Cardiac septum (tissue), 1 donor: ENCODE data around the gene ELOB. TPM values are rescaled to one million over a fixed set of nuclear protein-coding genes. Genes with fewer than 3 reads are reported as not detected.
"Not testable (repeated sequence)": the region's sequence is repeated elsewhere in the genome, so short reads cannot be mapped to it uniquely, and the experiment has no call there.

Source experiments
- DNase-seq: peaks from one replicate; pipeline ENCODE4 v3.0.0-alpha.2; 2020; ENCODE audit warnings: low spot score
- intact Hi-C: fragments of 100-400 bp; cut with DNase I; formaldehyde crosslinking; loops from one replicate; pipeline ENCODE4 v1.14.0; 2022
- total RNA-seq: library from RNA; stranded (reverse); fragmentation: NEBNext Ultra II Directional; extraction: Animal tissue kit (Norgen Biotek cat#: 25700); gene quantifications from one replicate; pipeline ENCODE4 v1.2.1, GENCODE V29; 2021
- donor health status: DM: no; HTN: no; CAD: no.

The ELOB gene
- total RNA-seq, 1 donor from 2014 or later, result 278 TPM

DNA sequence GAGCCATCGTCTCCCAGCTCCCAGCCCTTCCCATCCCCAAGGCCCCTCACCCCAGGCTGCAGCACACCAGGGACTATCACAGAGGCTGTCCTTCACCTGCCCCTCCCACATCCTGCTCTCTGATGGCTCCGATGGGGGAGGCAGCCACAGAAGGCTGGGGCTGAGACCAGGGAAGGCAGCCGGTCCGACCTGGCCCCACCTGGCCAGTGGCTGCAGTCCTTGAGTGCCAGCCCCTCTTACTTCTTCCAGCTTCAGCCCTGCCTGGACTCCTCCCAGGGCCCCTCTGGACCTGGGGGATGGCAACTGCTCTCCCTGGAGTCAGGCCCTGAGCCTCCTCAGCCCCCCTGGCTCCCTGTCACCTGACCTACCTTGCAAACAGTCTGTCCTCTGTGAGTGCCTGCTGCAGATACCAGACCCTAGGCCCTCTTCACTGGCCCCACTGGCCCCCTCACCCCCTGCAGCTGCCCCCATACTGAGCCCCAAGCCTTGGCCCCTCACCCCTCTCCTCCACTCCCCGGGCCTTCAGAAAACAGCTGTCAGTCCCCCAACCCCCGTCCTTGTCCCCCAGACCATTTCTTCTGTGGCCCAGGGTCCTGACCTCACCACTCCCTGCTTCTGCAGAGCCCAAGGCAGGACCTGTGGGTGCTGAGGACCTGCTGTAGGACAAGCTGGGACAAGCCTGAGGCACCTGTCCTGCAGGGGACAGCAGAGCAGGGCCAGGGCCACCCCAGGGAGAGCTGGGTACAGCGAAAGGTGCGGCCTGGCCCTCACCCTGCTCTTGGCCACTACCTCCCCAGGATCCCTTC lies 37.3 kb downstream of the ELOB start:
- DNase-seq, result no peak
- intact Hi-C loops, result loop anchor here (10.0 kb wide), 1 partner anchor 45 kb away; the partner anchor contains the start of gene PRSS33

DNA sequence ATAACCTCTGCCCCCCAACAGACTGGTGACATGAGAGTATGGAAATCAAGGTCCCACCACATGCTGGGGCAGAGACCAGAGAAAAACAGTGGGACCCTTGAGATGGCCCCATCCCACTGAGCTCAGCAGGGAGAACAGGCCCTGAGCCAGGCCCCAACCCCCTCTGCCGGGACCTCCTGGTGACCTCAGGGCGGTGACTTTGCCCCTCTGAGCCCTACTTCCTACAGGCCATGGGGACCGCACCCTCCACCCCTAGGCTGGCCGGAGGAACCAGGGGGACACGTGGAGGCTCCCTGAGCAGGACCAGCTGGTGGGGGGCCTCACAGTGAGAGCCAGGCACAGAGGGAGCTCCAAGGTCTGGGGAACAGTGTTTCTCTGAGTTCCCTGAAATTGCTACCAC lies 38.5 kb downstream of the ELOB start:
- intact Hi-C loops, result loop anchor here (10.0 kb wide), 1 partner anchor 46 kb away; the partner anchor contains the start of gene PRSS33
- no peak for DNase-seq

GRCh38 chr16:2737895-2738418 lies 39.1 kb downstream of the ELOB start:
- intact Hi-C loops, result loop anchor here (10.0 kb wide), 1 partner anchor 47 kb away; the partner anchor contains the start of gene PRSS33
- DNase-seq, result no peak

GRCh38 chr16:2737238-2737605 lies 39.9 kb downstream of the ELOB start:
- intact Hi-C loops, result loop anchor here (10.0 kb wide), 1 partner anchor 48 kb away; the partner anchor contains the start of gene PRSS33
- DNase-seq, result no peak

- intact Hi-C loops, result loop anchor here (10.0 kb wide), 1 partner anchor 48 kb away; the partner anchor contains the start of gene PRSS33
- no peak for DNase-seq
These were observed 40.4 kb downstream of the ELOB start for GRCh38 chr16:2736476-2737237.

DNA sequence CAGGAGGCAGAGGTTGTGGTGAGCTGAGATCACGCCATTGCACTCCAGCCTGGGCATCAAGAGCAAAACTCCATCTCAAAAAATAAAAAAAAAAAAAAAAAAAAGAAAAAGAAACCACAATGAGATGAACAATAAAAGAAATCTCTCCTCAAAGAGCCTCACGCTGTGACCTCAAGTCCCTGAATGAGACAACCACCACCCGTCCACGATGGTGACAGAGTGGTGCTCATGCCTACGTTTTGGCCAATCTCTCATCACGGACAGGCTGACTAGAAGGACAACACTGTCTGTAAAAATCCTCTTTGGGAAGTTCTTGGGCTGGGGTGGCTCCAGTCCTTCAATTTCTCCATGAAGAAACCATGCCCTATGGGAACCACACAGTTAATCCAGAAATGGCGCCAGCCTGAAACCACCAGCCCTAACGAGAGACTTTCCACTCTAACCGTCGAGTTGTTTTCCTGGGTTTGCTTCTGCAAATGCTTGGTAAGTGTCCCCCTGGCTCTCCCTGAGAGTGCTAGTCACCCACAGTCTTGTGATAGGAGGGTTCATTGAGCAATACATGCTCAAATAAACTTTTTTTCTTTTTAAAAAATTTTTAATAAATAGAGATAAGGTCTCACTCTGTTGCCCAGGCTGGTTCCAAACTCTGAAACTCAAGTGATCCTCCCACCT lies 42.1 kb downstream of the ELOB start:
- DNase-seq, result no peak
- intact Hi-C loops, result loop anchor here (10.0 kb wide), 1 partner anchor 50 kb away; the partner anchor contains the start of gene PRSS33

GRCh38 chr16:2728034-2728433 lies 49.0 kb downstream of the ELOB start:
- intact Hi-C loops, result loop anchor here (10.0 kb wide), 1 partner anchor 137 kb away; no protein-coding TSS in a partner anchor
- no peak for DNase-seq

GRCh38 chr16:2726923-2727322 lies 50.2 kb downstream of the ELOB start:
- intact Hi-C loops, result loop anchor here (10.0 kb wide), 1 partner anchor 138 kb away; no protein-coding TSS in a partner anchor
- DNase-seq, result no peak

GRCh38 chr16:2724816-2725348 lies 52.2 kb downstream of the ELOB start:
- intact Hi-C loops, result loop anchor here (5.0 to 10.0 kb wide), 2 partner anchors 43 to 140 kb away; partner anchors contain the start of gene KCTD5
- DNase-seq, result no peak

DNA sequence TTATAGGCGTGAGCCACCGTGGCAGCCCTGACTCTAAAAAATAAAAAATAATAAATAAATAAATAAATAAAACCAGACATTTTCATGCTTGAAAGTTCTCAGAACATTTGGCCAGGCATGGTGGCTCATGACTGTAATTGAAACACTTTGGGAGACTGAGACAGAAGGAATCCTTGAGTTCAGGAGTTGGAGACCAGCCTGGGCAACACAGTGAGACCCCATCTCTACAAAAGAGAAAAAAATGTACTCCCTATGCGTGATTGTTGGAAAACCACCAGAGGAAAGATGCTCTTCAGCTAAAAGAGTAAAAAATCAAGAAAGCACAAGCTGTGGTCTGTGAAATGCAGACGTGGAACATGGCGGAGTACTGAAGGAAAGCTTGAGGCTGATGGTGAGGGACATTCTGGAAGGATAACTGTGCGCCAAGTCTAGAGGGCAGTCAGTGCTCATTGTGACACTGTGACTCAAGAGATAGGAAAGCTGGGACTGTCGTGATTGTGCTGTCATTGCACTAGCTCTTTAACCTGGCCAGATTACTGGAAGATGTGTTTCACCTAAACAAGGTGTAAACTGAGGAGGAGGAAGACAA lies 52.9 kb downstream of the ELOB start:
- intact Hi-C loops, result loop anchor here (5.0 to 10.0 kb wide), 2 partner anchors 42 to 141 kb away; partner anchors contain the start of gene KCTD5
- DNase-seq, result no peak

DNA sequence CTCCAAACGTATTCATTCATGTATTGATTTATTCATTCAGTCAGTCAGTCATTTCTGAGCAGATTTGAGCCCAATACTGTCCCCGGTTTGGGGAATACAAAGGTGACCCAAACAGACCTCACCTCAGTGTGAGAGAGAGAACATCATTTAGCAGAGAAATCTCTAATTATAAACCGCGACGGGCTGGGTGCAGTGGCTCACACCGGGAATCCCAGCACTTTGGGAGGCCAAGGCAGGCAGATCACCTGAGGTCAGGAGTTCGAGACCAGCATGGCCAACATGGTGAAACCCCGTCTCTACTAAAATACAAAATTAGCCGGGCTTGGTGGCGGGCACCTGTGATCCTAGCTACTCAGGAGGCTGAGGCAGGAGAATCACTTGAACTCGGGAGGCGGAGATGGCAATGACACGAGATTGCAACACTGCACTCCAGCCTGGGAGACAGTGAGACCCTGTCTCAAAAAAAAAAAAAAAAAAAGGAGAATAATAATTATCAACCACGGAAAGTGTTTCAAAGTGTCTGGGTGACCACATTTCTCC lies 55.4 kb downstream of the ELOB start:
- intact Hi-C loops, result loop anchor here (2.0 to 10.0 kb wide), 3 partner anchors 31 to 143 kb away; partner anchors contain the start of genes KCTD5 and SRRM2
- DNase-seq, result not testable (repeated sequence)

Other genes with a start within 250 kb of the ELOB start
- not detected for gene CEMP1, start 245.9 kb downstream of the ELOB start, total RNA-seq
- 41.0 TPM for gene PDPK1, start 239.3 kb downstream of the ELOB start, total RNA-seq
- 13.9 TPM for gene KCTD5, start 94.8 kb downstream of the ELOB start, total RNA-seq
- gene PRSS27, start 57.1 kb downstream of the ELOB start, total RNA-seq, result 0.40 TPM
- 335 TPM for gene SRRM2, start 24.6 kb downstream of the ELOB start, total RNA-seq
- gene PRSS33, start 10.3 kb upstream of the ELOB start, total RNA-seq, result not detected
- gene PRSS41, start 21.2 kb upstream of the ELOB start, total RNA-seq, result not detected
- gene PRSS21, start 40.0 kb upstream of the ELOB start, total RNA-seq, result not detected
- not detected for gene ZG16B, start 53.0 kb upstream of the ELOB start, total RNA-seq
- not detected for gene PRSS22, start 80.9 kb upstream of the ELOB start, total RNA-seq
- gene FLYWCH2, start 105.9 kb upstream of the ELOB start, total RNA-seq, result 20.8 TPM
- gene FLYWCH1, start 134.7 kb upstream of the ELOB start, total RNA-seq, result 43.5 TPM
- not detected for gene KREMEN2, start 187.0 kb upstream of the ELOB start, total RNA-seq
- gene PAQR4, start 192.1 kb upstream of the ELOB start, total RNA-seq, result 10.9 TPM
- 1.8 TPM for gene PKMYT1, start 203.2 kb upstream of the ELOB start, total RNA-seq
- 2.3 TPM for gene CLDN9, start 235.6 kb upstream of the ELOB start, total RNA-seq
- 0.16 TPM for gene CLDN6, start 240.9 kb upstream of the ELOB start, total RNA-seq
- 229 TPM for gene TNFRSF12A, start 243.1 kb upstream of the ELOB start, total RNA-seq
- 41.3 TPM for gene HCFC1R1, start 246.7 kb upstream of the ELOB start, total RNA-seq
- gene THOC6, start 246.8 kb upstream of the ELOB start, total RNA-seq, result 13.9 TPM